HepG2 (cell line): Measurements from ENCODE around the gene DUSP22. TPM values are rescaled to one million over a fixed set of nuclear protein-coding genes. Genes with fewer than 3 reads are reported as not detected.

Source experiments
- ATAC-seq: fragments of 200-7000 bp; cut with Tn5 transposase; 3 replicates; pipeline ENCODE4 v1.9.1; 2020; ENCODE audit warnings: mild to moderate bottlenecking, moderate library complexity
- BruUV-seq: library from RNA; stranded (reverse); fragments of 400-500 nt; replicated peaks from 2 replicates; lab custom pipeline; 2021; lab: Mats Ljungman, UMichigan
- CTCF ChIA-PET: fragments of 300-600 bp; formaldehyde crosslinking; extraction: SDS; loops from one replicate; lab custom pipeline; 2021; ENCODE audit warnings: low total read pairs, inconsistent platforms, low intra/inter-chr PET ratio; lab: Yijun Ruan, JAX
- POLR2A ChIA-PET: fragments of 350-600 bp; sonication (Branson Sonifier 250); formaldehyde crosslinking; loops from one replicate; lab custom pipeline; 2020; ENCODE audit warnings: antibody characterized with exemption, inconsistent platforms; lab: Yijun Ruan, JAX
- DNase-seq: peaks from one replicate; pipeline ENCODE4 v3.0.0-alpha.2; 2015; ENCODE audit warnings: low spot score
- FAIRE-seq: peaks from 3 replicates; lab custom pipeline; 2011; peaks lifted over from hg19 to GRCh38; lab: Jason Lieb, UNC
- H2AFZ ChIP-seq: one replicate; pipeline ENCODE4 v1.6.1; 2011; ENCODE audit warnings: low read length, inconsistent platforms
- H3K27ac ChIP-seq: fragments of 300-600 bp; 3 replicates; pipeline ENCODE4 v1.8.0; 2011; ENCODE audit warnings: mixed run types, mild to moderate bottlenecking, mixed read lengths, low read length, inconsistent platforms; ENCODE audit not compliant: insufficient read depth; ENCODE audit errors: extremely low read length
- H3K27me3 ChIP-seq, 2 experiments: fragments of 200-600 bp in 1 of 2; 2 replicates in 1 of 2; 3 replicates in 1 of 2; pipeline versions ENCODE4 v1.6.0 to v1.8.0; 2011; ENCODE audit warnings: low read length in 2 of 2, mild to moderate bottlenecking in 2 of 2, moderate library complexity in 2 of 2, inconsistent platforms in 1 of 2; ENCODE audit not compliant: insufficient read depth in 2 of 2, control insufficient read depth in 1 of 2
- H3K36me3 ChIP-seq, 2 experiments: fragments of 200-600 bp in 1 of 2; replicated peaks in 1 of 2; 2 replicates in 1 of 2; 3 replicates in 1 of 2; pipeline versions ENCODE4 v1.5.1 to v1.8.0; 2011; ENCODE audit warnings: low read length in 2 of 2, inconsistent platforms in 1 of 2; ENCODE audit not compliant: insufficient read depth in 2 of 2, control insufficient read depth in 1 of 2
- H3K4me1 ChIP-seq: 2 replicates; pipeline ENCODE4 v1.5.1; 2012; ENCODE audit warnings: low read length, inconsistent platforms; ENCODE audit not compliant: insufficient read depth
- H3K4me2 ChIP-seq: 2 replicates; pipeline ENCODE4 v1.6.0; 2011; ENCODE audit warnings: low read depth, low read length, inconsistent platforms
- H3K4me3 ChIP-seq, 3 experiments: fragments of 200-600 bp in 1 of 3; sonication (generic), shearing (Covaris generic) in 1 of 3; replicated peaks in 1 of 3; 2 replicates each; pipeline ENCODE4 v1.5.1; 2011 to 2016; ENCODE audit warnings: low read length in 3 of 3, inconsistent platforms in 2 of 3, low read depth in 2 of 3, mild to moderate bottlenecking in 2 of 3, control low read depth in 1 of 3, mixed read lengths in 1 of 3; ENCODE audit not compliant: insufficient read depth in 1 of 3
- H3K79me2 ChIP-seq: one replicate; pipeline ENCODE4 v1.6.1; 2011; ENCODE audit warnings: low read length, inconsistent platforms; ENCODE audit not compliant: insufficient read depth
- H3K9ac ChIP-seq: 2 replicates; pipeline ENCODE4 v1.6.0; 2011; ENCODE audit warnings: mild to moderate bottlenecking, low read depth, low read length, inconsistent platforms; ENCODE audit not compliant: insufficient read depth
- H3K9me3 ChIP-seq: 2 replicates; pipeline ENCODE4 v1.5.1; 2012; ENCODE audit warnings: mild to moderate bottlenecking, low read length
- H4K20me1 ChIP-seq: 2 replicates; pipeline ENCODE4 v1.6.0; 2011; ENCODE audit warnings: inconsistent platforms, mild to moderate bottlenecking, low read length, moderate library complexity; ENCODE audit not compliant: insufficient read depth
- CHCHD3 ChIP-seq: sonication (generic); formaldehyde crosslinking; IDR thresholded peaks from 2 replicates; pipeline ENCODE4 v1.8.0; 2022; ENCODE audit warnings: mild to moderate bottlenecking, missing genetic modification reagents, moderate library complexity
- FOSL2 ChIP-seq: sonication (generic); formaldehyde crosslinking; IDR thresholded peaks from 2 replicates; pipeline ENCODE4 v1.4.0; 2020; ENCODE audit warnings: missing genetic modification reagents
- GABPB1 ChIP-seq: IDR thresholded peaks from 2 replicates; pipeline ENCODE4 v1.6.1; 2016; ENCODE audit warnings: mild to moderate bottlenecking, missing genetic modification reagents, moderate library complexity, missing compliant biosample characterization
- HNF4A ChIP-seq: sonication (generic); formaldehyde crosslinking; IDR thresholded peaks from 2 replicates; pipeline ENCODE4 v1.4.0; 2020; ENCODE audit warnings: missing genetic modification reagents
- SETDB1 ChIP-seq: sonication (generic); formaldehyde crosslinking; IDR thresholded peaks from 2 replicates; pipeline ENCODE4 v1.5.1; 2020; ENCODE audit warnings: missing genetic modification reagents, mild to moderate bottlenecking, borderline replicate concordance
- SOX5 ChIP-seq: IDR thresholded peaks from 2 replicates; pipeline ENCODE4 v1.6.1; 2016; ENCODE audit warnings: borderline replicate concordance
- ZFP36L1 ChIP-seq: sonication (generic); formaldehyde crosslinking; IDR thresholded peaks from 2 replicates; pipeline ENCODE4 v1.8.0; 2022; ENCODE audit warnings: mild to moderate bottlenecking, missing genetic modification reagents, moderate library complexity
- ZFX ChIP-seq: sonication (generic); formaldehyde crosslinking; IDR thresholded peaks from 2 replicates; pipeline ENCODE4 v1.4.0; 2020; ENCODE audit warnings: mild to moderate bottlenecking, low read depth, missing genetic modification reagents, moderate library complexity
- ZNF468 ChIP-seq: sonication (generic); formaldehyde crosslinking; IDR thresholded peaks from 2 replicates; pipeline ENCODE4 v1.8.0; 2022; ENCODE audit warnings: mild to moderate bottlenecking, moderate library complexity, missing genetic modification reagents
- ZNF674 ChIP-seq: sonication (generic); formaldehyde crosslinking; IDR thresholded peaks from 2 replicates; pipeline ENCODE4 v1.5.0; 2020; ENCODE audit warnings: low read depth, mild to moderate bottlenecking, missing genetic modification reagents
- ZNF780A ChIP-seq: sonication (generic); formaldehyde crosslinking; IDR thresholded peaks from 2 replicates; pipeline ENCODE4 v1.8.0; 2022; ENCODE audit warnings: mild to moderate bottlenecking, missing genetic modification reagents, moderate library complexity
- WGBS: methylation state at CpG from one replicate; pipeline ENCODE4 v1.1.6; 2017; ENCODE audit warnings: low lambda C conversion rate; 5-methylcytosine and 5-hydroxymethylcytosine counted together
- in situ Hi-C: cut with HindIII; loops from 2 replicates; pipeline ENCODE4 v1.10.0; 2017; ENCODE audit warnings: low pct_unique_long_range_greater_than_20kb; ENCODE audit not compliant: extremely low pct_ligation_motif_present
- intact Hi-C: fragments of 100-400 bp; cut with micrococcal nuclease; formaldehyde crosslinking; loops from one replicate; pipeline ENCODE4 v1.10.0; 2022; ENCODE audit not compliant: unreplicated experiment
- polyA plus RNA-seq, 8 experiments: library from polyadenylated mRNA; depleted of rRNA in 3 of 8; stranded (reverse) in 7 of 8; unstranded in 1 of 8; fragments of >200 nt; fragmentation: Illumina TruSeq in 4 of 8; extraction: Trizol in 4 of 8; gene quantifications; 2 replicates each; pipeline versions ENCODE4 v1.2.1 to v1.2.3, GENCODE V29; 2011 to 2016; ENCODE audit warnings: low read depth in 4 of 8, missing spikeins in 1 of 8, mixed read lengths in 1 of 8; ENCODE audit not compliant: insufficient read depth in 1 of 8
- total RNA-seq, 5 experiments: library from RNA; depleted of rRNA; stranded (reverse); fragments of >200 nt; fragmentation: Illumina TruSeq; extraction: Trizol; gene quantifications; 2 replicates each; pipeline ENCODE4 v1.2.3, GENCODE V29; 2016; ENCODE audit warnings: low read depth in 1 of 5
- TF ChIP-seq, protein P1 (sequence below): sonication (generic); formaldehyde crosslinking; IDR thresholded peaks from 2 replicates; pipeline ENCODE4 v1.5.1; 2020; ENCODE audit warnings: mild to moderate bottlenecking, moderate library complexity, missing genetic modification reagents
- TF ChIP-seq, protein P2 (sequence below): sonication (generic); formaldehyde crosslinking; IDR thresholded peaks from 2 replicates; pipeline ENCODE4 v1.5.0; 2020; ENCODE audit warnings: mild to moderate bottlenecking, missing genetic modification reagents
- TF ChIP-seq, protein P3 (sequence below): sonication (generic); formaldehyde crosslinking; IDR thresholded peaks from 2 replicates; pipeline ENCODE4 v1.4.0; 2020; ENCODE audit warnings: mild to moderate bottlenecking, missing genetic modification reagents

Gene DUSP22
- total and polyA plus RNA-seq, 2 of the 13 experiments (the other 11 are each of a cell fraction or from before 2014, with no cell fraction given): 20.2 to 32.8 TPM

DNA sequence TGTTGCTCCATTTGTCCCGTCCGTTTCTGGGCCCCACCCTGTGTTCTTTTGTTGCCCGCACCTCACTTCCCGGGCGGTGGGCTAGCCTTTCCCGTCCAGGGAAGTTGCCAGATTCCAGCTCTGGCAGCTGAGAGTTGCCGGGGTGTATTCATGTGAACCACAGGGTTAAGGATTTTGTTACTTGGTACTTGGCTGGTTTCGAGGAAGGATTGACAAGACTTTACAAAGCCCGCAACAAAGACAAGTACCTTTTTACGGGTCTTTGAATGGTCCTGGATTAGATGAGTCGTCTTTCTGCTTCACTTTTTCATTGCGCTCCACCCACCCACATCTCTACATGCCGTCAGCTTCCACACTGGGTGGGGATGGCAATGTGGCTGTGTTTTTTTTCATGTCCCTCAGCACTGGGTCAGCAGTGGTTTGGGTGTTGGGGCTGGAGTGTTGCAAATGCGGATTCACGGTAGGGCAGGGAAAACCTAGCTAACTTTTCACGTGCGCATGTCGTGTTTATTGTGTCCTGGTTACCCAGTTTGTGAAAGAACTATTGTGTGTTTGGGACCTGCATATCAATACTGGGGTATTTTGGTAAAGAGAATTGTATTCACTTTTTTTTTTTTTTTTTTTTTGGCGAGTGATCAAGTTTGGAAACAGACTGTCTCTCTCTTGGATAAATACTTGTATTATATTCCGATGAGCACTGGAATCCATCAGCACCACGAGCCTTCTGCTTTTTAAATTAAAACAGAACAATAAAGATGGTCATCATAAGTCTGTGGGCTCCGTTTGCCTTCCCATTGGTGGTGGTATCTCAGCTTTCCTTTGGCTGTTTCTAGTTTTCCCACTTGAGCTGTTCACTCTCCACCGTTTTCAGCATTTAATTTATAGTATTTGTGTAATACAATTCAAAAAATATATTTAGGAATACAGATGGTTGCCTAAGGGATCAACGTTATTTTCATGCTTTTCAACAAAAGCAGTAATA, 1.2 kb downstream of the DUSP22 start:
- intact Hi-C loops: no loop called here
- BruUV-seq: TSS peak; percentile 58
- CTCF ChIA-PET: no interaction called here
- H3K27me3 ChIP-seq: peaks cover 0 to 7% of the 10 kb centered on the region in 2 experiments; a peak in 2 of 5 replicates
- in situ Hi-C loops: loop anchor here (5.0 kb wide), 1 partner anchor 106 kb away; no protein-coding TSS in a partner anchor
- peaks cover 35% of the 10 kb centered on the region for H3K79me2 ChIP-seq
- DNase-seq (no peak), FAIRE-seq (no peak), ATAC-seq (no peak)
- peak overlapping the region; percentile 91 for H3K4me2 ChIP-seq
- H3K27ac ChIP-seq: peak overlapping the region; percentile 84
- H3K4me1 ChIP-seq: peaks cover 29% of the 10 kb centered on the region
- WGBS: 28% methylated on average over 24 of the region's 24 CpGs
- H3K9me3 ChIP-seq: no peaks in the 10 kb centered on the region
- H3K9ac ChIP-seq: peak overlapping the region; percentile 75
- H2AFZ ChIP-seq: peak overlapping the region; percentile 15
- H4K20me1 ChIP-seq: peaks cover 11% of the 10 kb centered on the region; the same call in 1 of the 2 replicates
- POLR2A ChIA-PET: interaction anchor here (1.2 to 1.7 kb wide), 2 partner anchors 67 to 73 kb away, joined by 4 to 6 read pairs; no protein-coding TSS in a partner anchor
- no peaks in the 10 kb centered on the region for H3K36me3 ChIP-seq
- H3K4me3 ChIP-seq: peak overlapping the region; percentile 61 to 85 (median 72)
- 0 out of 2 replicates have a peak, but pooled peaks have one; percentile 4 for TF ChIP-seq CHCHD3
- TF ChIP-seq HNF4A (CRISPR knock-in tag): 0 out of 2 replicates have a peak, but pooled peaks have one; percentile 2
- TF ChIP-seq FOSL2: peak; percentile 30; the same call in 1 of the 2 replicates
- TF ChIP-seq ZNF674 (CRISPR knock-in tag): 0 out of 2 replicates have a peak, but pooled peaks have one; percentile 3
- TF ChIP-seq, protein P1, sequence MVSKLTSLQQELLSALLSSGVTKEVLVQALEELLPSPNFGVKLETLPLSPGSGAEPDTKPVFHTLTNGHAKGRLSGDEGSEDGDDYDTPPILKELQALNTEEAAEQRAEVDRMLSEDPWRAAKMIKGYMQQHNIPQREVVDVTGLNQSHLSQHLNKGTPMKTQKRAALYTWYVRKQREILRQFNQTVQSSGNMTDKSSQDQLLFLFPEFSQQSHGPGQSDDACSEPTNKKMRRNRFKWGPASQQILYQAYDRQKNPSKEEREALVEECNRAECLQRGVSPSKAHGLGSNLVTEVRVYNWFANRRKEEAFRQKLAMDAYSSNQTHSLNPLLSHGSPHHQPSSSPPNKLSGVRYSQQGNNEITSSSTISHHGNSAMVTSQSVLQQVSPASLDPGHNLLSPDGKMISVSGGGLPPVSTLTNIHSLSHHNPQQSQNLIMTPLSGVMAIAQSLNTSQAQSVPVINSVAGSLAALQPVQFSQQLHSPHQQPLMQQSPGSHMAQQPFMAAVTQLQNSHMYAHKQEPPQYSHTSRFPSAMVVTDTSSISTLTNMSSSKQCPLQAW (CRISPR knock-in tag): peak; percentile 39; the same call in 1 of the 2 replicates
- no peak for TF ChIP-seq ZNF780A (CRISPR knock-in tag)
- TF ChIP-seq ZNF468 (CRISPR knock-in tag): 0 out of 2 replicates have a peak, but pooled peaks have one; percentile 55
- TF ChIP-seq, protein P2, sequence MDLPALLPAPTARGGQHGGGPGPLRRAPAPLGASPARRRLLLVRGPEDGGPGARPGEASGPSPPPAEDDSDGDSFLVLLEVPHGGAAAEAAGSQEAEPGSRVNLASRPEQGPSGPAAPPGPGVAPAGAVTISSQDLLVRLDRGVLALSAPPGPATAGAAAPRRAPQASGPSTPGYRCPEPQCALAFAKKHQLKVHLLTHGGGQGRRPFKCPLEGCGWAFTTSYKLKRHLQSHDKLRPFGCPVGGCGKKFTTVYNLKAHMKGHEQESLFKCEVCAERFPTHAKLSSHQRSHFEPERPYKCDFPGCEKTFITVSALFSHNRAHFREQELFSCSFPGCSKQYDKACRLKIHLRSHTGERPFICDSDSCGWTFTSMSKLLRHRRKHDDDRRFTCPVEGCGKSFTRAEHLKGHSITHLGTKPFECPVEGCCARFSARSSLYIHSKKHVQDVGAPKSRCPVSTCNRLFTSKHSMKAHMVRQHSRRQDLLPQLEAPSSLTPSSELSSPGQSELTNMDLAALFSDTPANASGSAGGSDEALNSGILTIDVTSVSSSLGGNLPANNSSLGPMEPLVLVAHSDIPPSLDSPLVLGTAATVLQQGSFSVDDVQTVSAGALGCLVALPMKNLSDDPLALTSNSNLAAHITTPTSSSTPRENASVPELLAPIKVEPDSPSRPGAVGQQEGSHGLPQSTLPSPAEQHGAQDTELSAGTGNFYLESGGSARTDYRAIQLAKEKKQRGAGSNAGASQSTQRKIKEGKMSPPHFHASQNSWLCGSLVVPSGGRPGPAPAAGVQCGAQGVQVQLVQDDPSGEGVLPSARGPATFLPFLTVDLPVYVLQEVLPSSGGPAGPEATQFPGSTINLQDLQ (CRISPR knock-in tag): no peak
- TF ChIP-seq, protein P3, sequence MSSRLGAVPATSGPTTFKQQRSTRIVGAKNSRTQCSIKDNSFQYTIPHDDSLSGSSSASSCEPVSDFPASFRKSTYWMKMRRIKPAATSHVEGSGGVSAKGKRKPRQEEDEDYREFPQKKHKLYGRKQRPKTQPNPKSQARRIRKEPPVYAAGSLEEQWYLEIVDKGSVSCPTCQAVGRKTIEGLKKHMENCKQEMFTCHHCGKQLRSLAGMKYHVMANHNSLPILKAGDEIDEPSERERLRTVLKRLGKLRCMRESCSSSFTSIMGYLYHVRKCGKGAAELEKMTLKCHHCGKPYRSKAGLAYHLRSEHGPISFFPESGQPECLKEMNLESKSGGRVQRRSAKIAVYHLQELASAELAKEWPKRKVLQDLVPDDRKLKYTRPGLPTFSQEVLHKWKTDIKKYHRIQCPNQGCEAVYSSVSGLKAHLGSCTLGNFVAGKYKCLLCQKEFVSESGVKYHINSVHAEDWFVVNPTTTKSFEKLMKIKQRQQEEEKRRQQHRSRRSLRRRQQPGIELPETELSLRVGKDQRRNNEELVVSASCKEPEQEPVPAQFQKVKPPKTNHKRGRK (CRISPR knock-in tag): 0 out of 2 replicates have a peak, but pooled peaks have one; percentile 12
- peak; percentile 73; the same call in 1 of the 2 replicates for TF ChIP-seq ZFP36L1 (CRISPR knock-in tag)
- 0 out of 2 replicates have a peak, but pooled peaks have one; percentile 58 for TF ChIP-seq SETDB1 (CRISPR knock-in tag)
- no peak for TF ChIP-seq GABPB1 (CRISPR knock-in tag)
- TF ChIP-seq ZFX (CRISPR knock-in tag): no peak; the same call in 1 of the 2 replicates
- TF ChIP-seq SOX5 (CRISPR knock-in tag): peak; percentile 69; the same call in 1 of the 2 replicates
